Measurements from ENCODE around the gene NR2F2. TPM values are rescaled to one million over a fixed set of nuclear protein-coding genes. Genes with fewer than 3 reads are reported as not detected.

The NR2F2 gene
- total and polyA plus RNA-seq, 7 donors = 12.6 to 47.9 (median 24.0) TPM

DNA sequence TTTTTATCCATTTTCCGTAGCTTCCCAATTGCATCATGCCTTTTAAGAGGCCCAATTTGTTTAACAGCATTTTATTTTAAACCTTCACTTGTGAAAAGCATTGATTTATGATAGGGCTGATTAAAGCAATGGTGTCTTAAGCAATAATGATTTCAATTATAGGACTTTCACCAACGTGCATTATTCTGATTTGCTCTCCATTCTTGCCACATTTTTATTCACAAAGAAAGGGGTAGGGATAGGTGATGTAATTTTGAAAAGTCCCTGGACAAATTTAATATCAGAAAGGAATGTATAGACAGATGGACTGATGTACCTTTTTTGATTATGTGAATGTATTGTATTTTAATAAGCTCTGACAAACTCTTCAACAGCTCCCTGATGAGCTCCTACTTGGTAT lies 37.9 kb upstream of the NR2F2 start:
- Histone ChIP-seq H3K36me3 (peaks cover 0 to 4% (median 0%) of the 10 kb centered on the region in 4 donors), H3K27me3 (no peaks in the 10 kb centered on the region), H3K27ac (no peak overlapping the region), H3K9me3 (no peaks in the 10 kb centered on the region), H3K4me3 (no peak overlapping the region), H3K4me1 (no peaks in the 10 kb centered on the region)
- DNase-seq = no peak
- WGBS, 2 donors = 55 to 77% methylated on average over 2 of the region's 2 CpGs
- intact Hi-C loops (cut with DNase I) = no loop called here
- TF ChIP-seq POLR2A (IDR thresholded peaks at IDR 0.05) = no peak
- TF ChIP-seq, protein P1, sequence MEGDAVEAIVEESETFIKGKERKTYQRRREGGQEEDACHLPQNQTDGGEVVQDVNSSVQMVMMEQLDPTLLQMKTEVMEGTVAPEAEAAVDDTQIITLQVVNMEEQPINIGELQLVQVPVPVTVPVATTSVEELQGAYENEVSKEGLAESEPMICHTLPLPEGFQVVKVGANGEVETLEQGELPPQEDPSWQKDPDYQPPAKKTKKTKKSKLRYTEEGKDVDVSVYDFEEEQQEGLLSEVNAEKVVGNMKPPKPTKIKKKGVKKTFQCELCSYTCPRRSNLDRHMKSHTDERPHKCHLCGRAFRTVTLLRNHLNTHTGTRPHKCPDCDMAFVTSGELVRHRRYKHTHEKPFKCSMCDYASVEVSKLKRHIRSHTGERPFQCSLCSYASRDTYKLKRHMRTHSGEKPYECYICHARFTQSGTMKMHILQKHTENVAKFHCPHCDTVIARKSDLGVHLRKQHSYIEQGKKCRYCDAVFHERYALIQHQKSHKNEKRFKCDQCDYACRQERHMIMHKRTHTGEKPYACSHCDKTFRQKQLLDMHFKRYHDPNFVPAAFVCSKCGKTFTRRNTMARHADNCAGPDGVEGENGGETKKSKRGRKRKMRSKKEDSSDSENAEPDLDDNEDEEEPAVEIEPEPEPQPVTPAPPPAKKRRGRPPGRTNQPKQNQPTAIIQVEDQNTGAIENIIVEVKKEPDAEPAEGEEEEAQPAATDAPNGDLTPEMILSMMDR (IDR thresholded peaks at IDR 0.05) = no peak

DNA sequence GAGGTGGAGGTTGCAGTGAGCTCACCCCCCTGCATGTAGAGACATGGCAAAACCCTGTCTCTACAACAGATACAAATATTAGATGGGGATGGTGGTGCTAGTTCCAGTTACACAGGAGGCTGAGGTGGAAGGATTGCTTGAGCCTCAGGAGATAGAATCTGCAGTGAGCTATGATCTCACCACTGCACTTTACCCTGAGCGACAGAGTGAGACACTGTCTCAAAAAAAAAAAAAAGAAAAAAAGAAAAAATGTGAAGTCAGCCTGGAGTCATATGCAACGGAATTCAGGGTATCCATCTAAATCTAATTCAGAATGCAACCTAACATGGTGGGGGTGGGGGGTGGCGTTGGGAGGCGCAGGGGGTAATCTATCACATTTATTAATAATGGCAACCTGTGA lies 37.1 kb upstream of the NR2F2 start:
- no peak for TF ChIP-seq POLR2AphosphoS5 (IDR thresholded peaks at IDR 0.05)
- TF ChIP-seq POLR2A (IDR thresholded peaks at IDR 0.05) = no peak
- TF ChIP-seq, protein P1 (IDR thresholded peaks at IDR 0.05) = no peak
- H3K4me1 ChIP-seq = no peaks in the 10 kb centered on the region
- WGBS, 2 donors = 74 to 76% methylated on average over 4 of the region's 4 CpGs
- peaks cover 0 to 6% (median 0%) of the 10 kb centered on the region in 4 donors for H3K9me3 ChIP-seq
- H3K27ac ChIP-seq = no peak overlapping the region
- H3K36me3 ChIP-seq = peaks cover 0 to 3% (median 0%) of the 10 kb centered on the region in 4 donors
- no peak overlapping the region for H3K4me3 ChIP-seq
- intact Hi-C loops (cut with DNase I) = no loop called here
- DNase-seq = no peak
- no peaks in the 10 kb centered on the region for H3K27me3 ChIP-seq

DNA sequence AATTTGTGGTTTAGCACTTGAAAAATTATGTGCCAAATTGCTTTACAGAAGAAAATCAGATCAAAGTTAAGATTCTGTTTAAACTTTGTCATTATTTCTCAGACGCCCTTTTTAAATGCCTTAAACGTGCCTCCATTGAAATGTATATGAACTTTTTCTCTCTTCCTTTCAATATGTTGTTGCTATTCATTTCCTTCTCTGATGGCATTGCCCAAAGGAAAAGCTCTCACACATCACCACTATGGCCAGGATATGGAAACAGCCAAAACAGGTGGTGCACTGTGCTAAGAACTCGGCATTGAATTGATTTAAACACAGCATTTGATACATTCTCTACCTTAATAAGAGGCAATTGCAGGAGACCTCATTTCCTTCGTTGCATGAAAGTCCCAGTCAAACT lies 35.7 kb upstream of the NR2F2 start:
- H3K36me3 ChIP-seq = no peaks in the 10 kb centered on the region
- intact Hi-C loops (cut with DNase I) = no loop called here
- H3K4me3 ChIP-seq = no peak overlapping the region
- H3K4me1 ChIP-seq = no peaks in the 10 kb centered on the region
- H3K27ac ChIP-seq = no peak overlapping the region
- H3K27me3 ChIP-seq = no peaks in the 10 kb centered on the region
- TF ChIP-seq, protein P1 (IDR thresholded peaks at IDR 0.05) = no peak
- TF ChIP-seq EP300 (IDR thresholded peaks at IDR 0.05) (no peak), POLR2A (IDR thresholded peaks at IDR 0.05) (no peak), POLR2AphosphoS5 (IDR thresholded peaks at IDR 0.05) (no peak)
- WGBS, 2 donors = 68 to 70% methylated on average over 4 of the region's 4 CpGs
- DNase-seq = no peak
- peaks cover 0 to 10% (median 0%) of the 10 kb centered on the region in 4 donors for H3K9me3 ChIP-seq

DNA sequence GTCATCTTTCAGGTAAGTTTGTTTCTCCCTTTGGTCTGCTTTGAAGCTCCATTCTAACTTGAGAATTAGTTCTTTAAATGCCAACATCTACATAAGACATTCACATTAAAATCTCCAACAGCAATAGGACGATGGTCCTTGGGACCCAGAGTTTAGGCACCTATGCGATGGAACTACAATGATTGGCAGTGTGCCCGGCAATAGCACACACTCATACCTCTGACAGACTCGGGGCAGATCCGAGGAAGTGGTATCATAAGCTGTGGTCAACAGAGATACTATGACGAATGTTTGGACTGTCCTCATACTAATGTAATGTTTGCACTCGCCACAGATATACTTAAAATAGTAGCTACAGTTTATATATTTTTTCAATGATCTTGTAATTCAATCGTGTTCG lies 34.2 kb upstream of the NR2F2 start:
- no peak for TF ChIP-seq POLR2AphosphoS5 (IDR thresholded peaks at IDR 0.05)
- TF ChIP-seq POLR2A (IDR thresholded peaks at IDR 0.05) = no peak
- 85 to 87% methylated on average over 9 of the region's 9 CpGs for WGBS, 2 donors
- no peak for DNase-seq
- peaks cover 0 to 5% (median 0%) of the 10 kb centered on the region in 4 donors for H3K4me1 ChIP-seq
- intact Hi-C loops (cut with DNase I) = no loop called here
- H3K36me3 ChIP-seq = no peaks in the 10 kb centered on the region
- no peaks in the 10 kb centered on the region for H3K27me3 ChIP-seq
- H3K4me3 ChIP-seq = no peak overlapping the region
- peaks cover 0 to 10% (median 0%) of the 10 kb centered on the region in 4 donors for H3K9me3 ChIP-seq
- H3K27ac ChIP-seq = no peak overlapping the region

DNA sequence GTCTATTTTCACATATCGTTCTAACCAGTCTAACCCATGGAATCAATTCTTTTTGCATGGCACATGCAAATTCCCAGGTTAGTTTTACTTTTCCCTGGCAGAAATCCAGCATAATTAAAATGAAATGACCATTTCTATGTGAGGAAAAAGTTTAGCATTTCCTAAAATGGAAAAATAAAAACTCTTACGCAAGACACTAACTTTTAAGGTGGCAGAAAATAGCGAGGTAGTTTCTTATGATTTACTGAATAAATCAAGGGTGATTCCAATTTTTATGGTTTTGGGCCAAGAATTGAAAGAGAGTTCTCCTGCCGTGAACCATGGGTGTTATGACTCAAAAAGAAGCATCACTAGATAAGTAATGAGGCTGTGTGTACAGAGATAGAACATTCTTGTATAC lies 32.7 kb upstream of the NR2F2 start:
- H3K9me3 ChIP-seq = peaks cover 0 to 10% (median 0%) of the 10 kb centered on the region in 4 donors
- H3K27ac ChIP-seq = no peak overlapping the region
- TF ChIP-seq EP300 (IDR thresholded peaks at IDR 0.05) = no peak
- 84 to 89% methylated on average over 4 of the region's 4 CpGs for WGBS, 2 donors
- peaks cover 0 to 5% (median 0%) of the 10 kb centered on the region in 4 donors for H3K4me1 ChIP-seq
- H3K27me3 ChIP-seq = no peaks in the 10 kb centered on the region
- intact Hi-C loops (cut with DNase I) = no loop called here
- no peak for DNase-seq
- no peak overlapping the region for H3K4me3 ChIP-seq
- H3K36me3 ChIP-seq = no peaks in the 10 kb centered on the region

DNA sequence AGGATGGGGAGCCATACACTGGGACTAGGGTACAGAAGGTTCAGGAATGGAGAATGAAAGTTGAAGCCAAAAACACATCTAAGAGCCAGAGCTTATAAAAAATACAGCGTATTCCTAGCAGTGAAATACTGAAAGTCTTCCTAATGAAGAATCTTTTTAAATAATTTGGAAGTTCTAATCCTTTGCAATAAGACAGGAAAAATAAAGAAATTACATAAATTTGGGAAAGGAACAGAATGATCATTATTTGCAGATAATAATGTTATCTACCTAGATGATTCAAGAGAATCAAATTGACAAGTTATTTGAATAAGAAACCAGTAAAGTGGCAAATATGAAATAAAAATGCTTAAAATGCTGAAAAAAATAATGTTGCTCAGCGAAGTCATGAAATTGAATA lies 32.3 kb upstream of the NR2F2 start:
- H3K4me3 ChIP-seq = no peak overlapping the region
- DNase-seq = no peak
- H3K27ac ChIP-seq = no peak overlapping the region
- peaks cover 0 to 10% (median 0%) of the 10 kb centered on the region in 4 donors for H3K9me3 ChIP-seq
- H3K27me3 ChIP-seq = no peaks in the 10 kb centered on the region
- H3K4me1 ChIP-seq = peaks cover 0 to 5% (median 0%) of the 10 kb centered on the region in 4 donors
- intact Hi-C loops (cut with DNase I) = no loop called here
- TF ChIP-seq EP300 (IDR thresholded peaks at IDR 0.05) = no peak
- H3K36me3 ChIP-seq = no peaks in the 10 kb centered on the region
- 87 to 89% methylated on average over 2 of the region's 2 CpGs for WGBS, 2 donors
